Hepatocyte (in vitro differentiated cells): Measurements from ENCODE around the gene CLCN4. TPM values are rescaled to one million over a fixed set of nuclear protein-coding genes. Genes with fewer than 3 reads are reported as not detected.

ENCODE experiments used
- DNase-seq: peaks from one replicate; pipeline ENCODE4 v3.0.0-alpha.2; 2016; ENCODE audit warnings: low spot score
- H2AFZ ChIP-seq: fragments of 200-600 bp; sonication (generic); 2 replicates; pipeline ENCODE4 v1.6.0; 2016; ENCODE audit warnings: antibody characterized with exemption, mild to moderate bottlenecking
- H3K27ac ChIP-seq: fragments of 200-600 bp; sonication (generic); 2 replicates; pipeline ENCODE4 v1.5.1; 2016; ENCODE audit warnings: mild to moderate bottlenecking
- H3K27me3 ChIP-seq: fragments of 200-600 bp; sonication (generic); 2 replicates; pipeline ENCODE4 v1.6.1; 2016
- H3K36me3 ChIP-seq: fragments of 200-600 bp; sonication (generic); replicated peaks from 2 replicates; pipeline ENCODE4 v1.5.1; 2016; ENCODE audit warnings: low read depth; ENCODE audit not compliant: insufficient read depth
- H3K4me1 ChIP-seq: fragments of 200-600 bp; sonication (generic); 2 replicates; pipeline ENCODE4 v1.5.1; 2016; ENCODE audit warnings: mild to moderate bottlenecking, moderate library complexity; ENCODE audit not compliant: insufficient read depth
- H3K4me2 ChIP-seq: fragments of 200-600 bp; sonication (generic); 2 replicates; pipeline ENCODE4 v1.6.0; 2016
- H3K4me3 ChIP-seq: fragments of 200-600 bp; sonication (generic); 2 replicates; pipeline ENCODE4 v1.5.1; 2016; ENCODE audit warnings: mild to moderate bottlenecking
- H3K79me2 ChIP-seq: fragments of 200-600 bp; sonication (generic); 2 replicates; pipeline ENCODE4 v1.6.0; 2017; ENCODE audit warnings: mild to moderate bottlenecking
- H3K9me2 ChIP-seq: fragments of 200-600 bp; sonication (generic); replicated peaks from 2 replicates; pipeline ENCODE4 v1.6.0; 2017; ENCODE audit warnings: mild to moderate bottlenecking; ENCODE audit not compliant: insufficient read depth
- H3K9me3 ChIP-seq: fragments of 200-600 bp; sonication (generic); 2 replicates; pipeline ENCODE4 v1.5.1; 2016; ENCODE audit warnings: low read depth, mild to moderate bottlenecking
- H4K20me1 ChIP-seq: fragments of 200-600 bp; sonication (generic); 2 replicates; pipeline ENCODE4 v1.6.0; 2016; ENCODE audit warnings: mild to moderate bottlenecking; ENCODE audit not compliant: insufficient read depth, poor library complexity, severe bottlenecking
- CTCF ChIP-seq: fragments of 200-600 bp; sonication (generic); IDR thresholded peaks from 2 replicates; pipeline ENCODE4 v1.5.1; 2016; ENCODE audit warnings: antibody characterized with exemption, mild to moderate bottlenecking; ENCODE audit not compliant: poor library complexity
- EZH2 ChIP-seq: fragments of 200-600 bp; sonication (generic); IDR thresholded peaks from 2 replicates; pipeline ENCODE4 v1.6.1; 2016; ENCODE audit warnings: antibody characterized with exemption, mild to moderate bottlenecking, borderline replicate concordance
- EZH2phosphoT487 ChIP-seq: fragments of 200-600 bp; sonication (generic); IDR thresholded peaks from one replicate; pipeline ENCODE4 v1.6.1; 2018; ENCODE audit warnings: antibody characterized with exemption, mild to moderate bottlenecking, low read depth, moderate library complexity; ENCODE audit not compliant: unreplicated experiment, severe bottlenecking
- WGBS: methylation state at CpG from one replicate; pipeline ENCODE4 v1.1.6; 2016; ENCODE audit warnings: low lambda C conversion rate; ENCODE audit errors: missing lambda C conversion rate; 5-methylcytosine and 5-hydroxymethylcytosine counted together
- polyA plus RNA-seq: library from polyadenylated mRNA; unstranded; fragments of >200 nt; fragmentation: Nextera tagmentation; extraction: Ambion mirVana; gene quantifications from 2 replicates; pipeline ENCODE4 v1.2.1, GENCODE V29; 2016
- total RNA-seq: library from RNA; depleted of rRNA; stranded (reverse); fragments of >200 nt; gene quantifications from 2 replicates; pipeline ENCODE4 v1.2.3, GENCODE V29; 2014

Gene CLCN4
- total and polyA plus RNA-seq, 2 experiments from 2014 or later, result 2.2 to 3.8 TPM

DNA sequence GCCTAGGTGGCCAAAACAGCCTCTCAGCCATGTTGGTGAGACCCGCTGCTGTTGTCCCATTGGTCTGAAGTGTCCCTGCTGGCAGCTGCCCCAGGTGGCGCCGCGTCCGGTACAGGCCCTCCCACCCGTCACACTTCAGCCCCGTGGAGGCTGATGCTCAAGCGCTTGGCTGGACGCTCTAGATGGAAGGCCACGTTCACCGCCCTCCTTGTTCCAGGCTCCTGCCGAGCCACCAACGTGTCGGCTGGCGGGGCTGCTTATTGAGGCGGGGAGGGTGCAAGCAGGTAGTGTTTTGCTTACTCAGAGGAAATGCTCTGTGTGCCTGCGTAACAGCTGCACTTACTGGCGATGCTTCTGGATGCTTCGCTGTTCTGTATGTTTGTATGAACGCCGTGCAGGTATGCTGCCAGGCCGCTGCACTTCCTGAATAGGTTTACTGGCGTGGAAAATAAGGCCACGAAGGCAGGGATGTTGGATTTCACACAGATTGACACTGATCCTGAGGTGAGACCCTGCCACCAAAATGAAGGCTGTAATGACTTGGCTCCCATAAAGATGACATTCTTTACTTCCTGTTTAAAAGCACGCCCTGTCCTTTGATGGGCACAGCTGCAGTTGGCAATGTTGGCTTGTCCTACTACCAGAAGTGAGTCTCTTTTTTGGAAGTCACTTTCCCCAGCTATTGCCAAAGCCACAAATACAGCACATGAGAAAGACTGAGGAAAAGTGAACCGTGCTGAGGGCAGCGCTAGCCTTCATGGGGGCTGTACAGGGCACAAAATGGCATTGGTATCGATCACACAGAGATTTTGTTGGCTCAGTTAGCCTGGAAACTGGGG lies 21.0 kb upstream of the CLCN4 start:
- 87% methylated on average over 27 of the region's 28 CpGs for WGBS
- H3K27ac ChIP-seq, result no peak overlapping the region
- no peak for TF ChIP-seq EZH2phosphoT487
- no peak for TF ChIP-seq EZH2
- TF ChIP-seq CTCF, result no peak
- no peak overlapping the region for H3K4me2 ChIP-seq
- no peaks in the 10 kb centered on the region for H3K79me2 ChIP-seq
- H3K27me3 ChIP-seq, result no peaks in the 10 kb centered on the region
- H2AFZ ChIP-seq, result no peak overlapping the region
- H3K4me3 ChIP-seq, result no peak overlapping the region
- no peaks in the 10 kb centered on the region for H3K9me2 ChIP-seq
- H3K36me3 ChIP-seq, result no peaks in the 10 kb centered on the region
- no peaks in the 10 kb centered on the region for H3K4me1 ChIP-seq
- no peaks in the 10 kb centered on the region for H3K9me3 ChIP-seq
- no peaks in the 10 kb centered on the region for H4K20me1 ChIP-seq
- no peak for DNase-seq

- no peaks in the 10 kb centered on the region for H3K27me3 ChIP-seq
- no peaks in the 10 kb centered on the region for H3K4me1 ChIP-seq
- peak overlapping the region; percentile 27 for H3K27ac ChIP-seq
- no peak overlapping the region for H3K4me2 ChIP-seq
- H3K9me2 ChIP-seq, result no peaks in the 10 kb centered on the region
- H3K36me3 ChIP-seq, result no peaks in the 10 kb centered on the region
- no peaks in the 10 kb centered on the region for H4K20me1 ChIP-seq
- TF ChIP-seq EZH2 (no peak), CTCF (no peak), EZH2phosphoT487 (no peak)
- H3K4me3 ChIP-seq, result no peak overlapping the region
- H2AFZ ChIP-seq, result no peak overlapping the region
- H3K9me3 ChIP-seq, result no peaks in the 10 kb centered on the region
- no peaks in the 10 kb centered on the region for H3K79me2 ChIP-seq
- 85% methylated on average over 16 of the region's 22 CpGs for WGBS
- DNase-seq, result no peak
Observed at GRCh38 chrX:10138726-10139125, 18.0 kb upstream of the CLCN4 start.

DNA sequence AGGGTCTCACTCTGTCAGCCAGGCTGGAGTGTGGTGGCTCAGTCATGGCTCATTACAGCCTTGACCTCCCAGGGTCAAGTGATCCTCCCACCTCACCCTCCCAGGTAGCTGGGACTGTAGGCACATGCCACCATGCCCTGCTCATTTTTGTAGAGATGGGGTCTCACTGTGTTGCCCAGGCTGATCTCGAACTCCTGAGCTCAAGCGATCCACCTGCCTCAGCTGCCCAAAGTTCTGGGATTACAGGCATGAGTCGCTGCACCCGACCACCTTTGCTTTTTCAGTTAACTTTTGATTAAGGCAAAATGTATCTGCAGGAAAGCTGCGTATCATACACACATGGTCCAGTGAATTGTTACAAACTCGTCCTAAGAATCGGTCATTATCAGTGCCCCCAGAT lies 16.5 kb upstream of the CLCN4 start:
- WGBS, result 89% methylated on average over 7 of the region's 7 CpGs
- DNase-seq, result no peak
- H3K27ac ChIP-seq, result no peak overlapping the region
- no peaks in the 10 kb centered on the region for H3K4me1 ChIP-seq
- H3K27me3 ChIP-seq, result no peaks in the 10 kb centered on the region
- H3K9me3 ChIP-seq, result no peaks in the 10 kb centered on the region
- no peak overlapping the region for H2AFZ ChIP-seq
- no peak overlapping the region for H3K4me3 ChIP-seq
- no peaks in the 10 kb centered on the region for H3K79me2 ChIP-seq
- no peaks in the 10 kb centered on the region for H4K20me1 ChIP-seq
- no peaks in the 10 kb centered on the region for H3K9me2 ChIP-seq
- no peaks in the 10 kb centered on the region for H3K36me3 ChIP-seq
- H3K4me2 ChIP-seq, result no peak overlapping the region
- TF ChIP-seq EZH2 (no peak), CTCF (no peak), EZH2phosphoT487 (no peak)
